ENCODE data around the gene TMEM62. TPM values are rescaled to one million over a fixed set of nuclear protein-coding genes. Genes with fewer than 3 reads are reported as not detected.

Gene TMEM62
- total and polyA plus RNA-seq, 2 donors (not counting 1 experiment from before 2014, with no cell fraction given) = 18.6 to 65.3 TPM

DNA sequence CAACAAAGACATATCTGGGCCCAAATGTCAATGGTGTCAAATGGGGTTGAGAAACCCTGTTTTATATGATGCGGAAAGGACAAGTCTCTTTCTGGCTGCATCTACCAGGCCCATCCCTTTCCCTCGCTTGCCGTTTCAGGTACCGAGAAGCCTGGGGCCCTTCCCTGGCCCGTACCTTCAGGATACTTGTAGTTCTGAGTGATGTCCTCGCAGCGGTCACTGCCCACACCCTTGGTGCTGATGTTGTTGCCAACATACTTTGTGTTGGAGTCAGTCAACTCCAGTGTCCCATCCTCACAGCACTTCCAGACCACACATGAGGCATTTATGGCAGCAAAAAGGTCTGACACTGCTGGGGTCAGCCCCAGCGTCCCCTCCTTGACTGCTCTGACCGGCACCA, 73.6 kb downstream of the TMEM62 start:
- POLR2A ChIA-PET = no interaction called here
- H3K9me3 ChIP-seq (ENCODE audit: control extremely low read depth in 1 of 3, control insufficient read depth in 2 of 3, insufficient read depth in 1 of 3, low read length in 2 of 3) = no peaks in the 10 kb centered on the region
- Mint-ChIP-seq H3K27ac (no peak overlapping the region), H3K9me3 (ENCODE audit: insufficient read depth) (no peaks in the 10 kb centered on the region), H3K4me3 (no peak overlapping the region), H3K27me3 (peaks cover 24% of the 10 kb centered on the region), H3K4me1 (peaks cover 5% of the 10 kb centered on the region)
- H3K4me3 ChIP-seq (ENCODE audit: control extremely low read depth in 1 of 5, extremely low read depth in 1 of 5, insufficient read depth in 1 of 5, low read depth in 2 of 5, low read length in 4 of 5) = no peak overlapping the region
- no peak for DNase-seq
- H3K9ac ChIP-seq (ENCODE audit: low read length) = no peak overlapping the region
- H3K79me2 ChIP-seq (ENCODE audit: control insufficient read depth, insufficient read depth, low read length) = no peaks in the 10 kb centered on the region
- H3K4me1 ChIP-seq (ENCODE audit: control insufficient read depth in 2 of 2, insufficient read depth in 2 of 2, low read length in 2 of 2) = no peaks in the 10 kb centered on the region
- ATAC-seq (ENCODE audit: low read depth) = no peak
- intact Hi-C loops (cut with micrococcal nuclease) = no loop called here
- H3K4me2 ChIP-seq (replicated peaks; ENCODE audit: low read depth, low read length, poor library complexity, severe bottlenecking) = no peak overlapping the region
- H3K27me3 ChIP-seq (replicated peaks in 1 of 4; ENCODE audit: control extremely low read depth in 1 of 4, control insufficient read depth in 3 of 4, insufficient read depth in 4 of 4, low read length in 3 of 4) = peaks cover 0 to 11% (median 2%) of the 10 kb centered on the region in 4 experiments
- CTCF ChIA-PET = interaction anchor here (1.0 to 1.4 kb wide), 2 partner anchors 18 to 78 kb away, joined by 5 read pairs; no protein-coding TSS in a partner anchor
- H3K27ac ChIP-seq (ENCODE audit: low read length in 2 of 2) = no peak overlapping the region
- 93% methylated on average over 4 of the region's 9 CpGs for WGBS (ENCODE audit: insufficient coverage)
- H2AFZ ChIP-seq (ENCODE audit: insufficient read depth, low read depth, low read length, poor library complexity, severe bottlenecking) = no peak overlapping the region
- no peaks in the 10 kb centered on the region for H4K20me1 ChIP-seq (ENCODE audit: control insufficient read depth, insufficient read depth, low read length, poor library complexity, severe bottlenecking)
- H3K36me3 ChIP-seq (replicated peaks in 1 of 2; ENCODE audit: control extremely low read depth in 1 of 2, control insufficient read depth in 1 of 2, extremely low read depth in 1 of 2, insufficient read depth in 2 of 2, low read length in 1 of 2) = no peaks in the 10 kb centered on the region
- TF ChIP-seq EZH2 (IDR thresholded peaks at IDR 0.05; ENCODE audit: borderline replicate concordance, insufficient read depth, low read depth, low read length, poor library complexity, severe bottlenecking) = no peak
- TF ChIP-seq, protein P1, sequence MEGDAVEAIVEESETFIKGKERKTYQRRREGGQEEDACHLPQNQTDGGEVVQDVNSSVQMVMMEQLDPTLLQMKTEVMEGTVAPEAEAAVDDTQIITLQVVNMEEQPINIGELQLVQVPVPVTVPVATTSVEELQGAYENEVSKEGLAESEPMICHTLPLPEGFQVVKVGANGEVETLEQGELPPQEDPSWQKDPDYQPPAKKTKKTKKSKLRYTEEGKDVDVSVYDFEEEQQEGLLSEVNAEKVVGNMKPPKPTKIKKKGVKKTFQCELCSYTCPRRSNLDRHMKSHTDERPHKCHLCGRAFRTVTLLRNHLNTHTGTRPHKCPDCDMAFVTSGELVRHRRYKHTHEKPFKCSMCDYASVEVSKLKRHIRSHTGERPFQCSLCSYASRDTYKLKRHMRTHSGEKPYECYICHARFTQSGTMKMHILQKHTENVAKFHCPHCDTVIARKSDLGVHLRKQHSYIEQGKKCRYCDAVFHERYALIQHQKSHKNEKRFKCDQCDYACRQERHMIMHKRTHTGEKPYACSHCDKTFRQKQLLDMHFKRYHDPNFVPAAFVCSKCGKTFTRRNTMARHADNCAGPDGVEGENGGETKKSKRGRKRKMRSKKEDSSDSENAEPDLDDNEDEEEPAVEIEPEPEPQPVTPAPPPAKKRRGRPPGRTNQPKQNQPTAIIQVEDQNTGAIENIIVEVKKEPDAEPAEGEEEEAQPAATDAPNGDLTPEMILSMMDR (IDR thresholded peaks at IDR 0.05) = no peak

GRCh38 chr15:43208052-43209002, 74.9 kb downstream of the TMEM62 start:
- Histone ChIP-seq H3K36me3 (replicated peaks in 1 of 2; ENCODE audit: control extremely low read depth in 1 of 2, control insufficient read depth in 1 of 2, extremely low read depth in 1 of 2, insufficient read depth in 2 of 2, low read length in 1 of 2) (no peaks in the 10 kb centered on the region), H3K79me2 (ENCODE audit: control insufficient read depth, insufficient read depth, low read length) (no peaks in the 10 kb centered on the region), H3K4me2 (replicated peaks; ENCODE audit: low read depth, low read length, poor library complexity, severe bottlenecking) (no peak overlapping the region), H3K4me1 (ENCODE audit: control insufficient read depth in 2 of 2, insufficient read depth in 2 of 2, low read length in 2 of 2) (no peaks in the 10 kb centered on the region), H3K9ac (ENCODE audit: low read length) (no peak overlapping the region), H3K27ac (ENCODE audit: low read length in 2 of 2) (no peak overlapping the region), H3K4me3 (ENCODE audit: control extremely low read depth in 1 of 5, extremely low read depth in 1 of 5, insufficient read depth in 1 of 5, low read depth in 2 of 5, low read length in 4 of 5) (no peak overlapping the region), H2AFZ (ENCODE audit: insufficient read depth, low read depth, low read length, poor library complexity, severe bottlenecking) (no peak overlapping the region), H4K20me1 (ENCODE audit: control insufficient read depth, insufficient read depth, low read length, poor library complexity, severe bottlenecking) (no peaks in the 10 kb centered on the region), H3K9me3 (ENCODE audit: control extremely low read depth in 1 of 3, control insufficient read depth in 2 of 3, insufficient read depth in 1 of 3, low read length in 2 of 3) (no peaks in the 10 kb centered on the region), H3K27me3 (replicated peaks in 1 of 4; ENCODE audit: control extremely low read depth in 1 of 4, control insufficient read depth in 3 of 4, insufficient read depth in 4 of 4, low read length in 3 of 4) (peaks cover 0 to 11% (median 0%) of the 10 kb centered on the region in 4 experiments)
- DNase-seq (no peak), ATAC-seq (ENCODE audit: low read depth) (no peak)
- no peak for TF ChIP-seq EZH2 (IDR thresholded peaks at IDR 0.05; ENCODE audit: borderline replicate concordance, insufficient read depth, low read depth, low read length, poor library complexity, severe bottlenecking)
- TF ChIP-seq, protein P1 (IDR thresholded peaks at IDR 0.05) = no peak
- ChIA-PET POLR2A (no interaction called here), CTCF (interaction anchor here (1.0 to 1.4 kb wide), 2 partner anchors 17 to 77 kb away, joined by 5 read pairs; no protein-coding TSS in a partner anchor)
- no peaks in the 10 kb centered on the region for H3K9me3 Mint-ChIP-seq (ENCODE audit: insufficient read depth)
- peaks cover 5% of the 10 kb centered on the region for H3K4me1 Mint-ChIP-seq
- 76% methylated on average over 20 of the region's 23 CpGs for WGBS (ENCODE audit: insufficient coverage)
- H3K27ac Mint-ChIP-seq = no peak overlapping the region
- intact Hi-C loops (cut with micrococcal nuclease) = no loop called here
- H3K4me3 Mint-ChIP-seq = no peak overlapping the region
- peaks cover 24% of the 10 kb centered on the region for H3K27me3 Mint-ChIP-seq

Measured in B cell (primary cell).